Stimulated activated CD4-positive, alpha-beta T cell treated with anti-CD3 and anti-CD28 coated beads, TNF-alpha, amount 100 ng/mL, for 4 hours (primary cell): ENCODE measurements around the gene CDK15.

Experiments used
- DNase-seq, 3 experiments: peaks; one replicate each; pipeline ENCODE4 v3.0.0-alpha.2; 2020; ENCODE audit warnings: low read depth in 3 of 3

Gene CDK15

GRCh38 chr2:201908901-201909300 lies 102.6 kb downstream of the CDK15 start:
- DNase-seq: no peak

- no peak for DNase-seq
Measured at GRCh38 chr2:201909348-201909747, 103.0 kb downstream of the CDK15 start.

- DNase-seq: no peak
Measured at GRCh38 chr2:201909961-201910361, 103.6 kb downstream of the CDK15 start.

- no peak for DNase-seq
Measured at GRCh38 chr2:201911372-201911771, 105.0 kb downstream of the CDK15 start.

GRCh38 chr2:201913201-201913600 lies 106.9 kb downstream of the CDK15 start:
- DNase-seq: no peak

- DNase-seq: no peak
Measured at GRCh38 chr2:201915446-201915845, 109.1 kb downstream of the CDK15 start.

GRCh38 chr2:201916565-201916964 lies 110.2 kb downstream of the CDK15 start:
- no peak for DNase-seq

- DNase-seq: no peak
Measured at GRCh38 chr2:201918616-201919307, 112.4 kb downstream of the CDK15 start.

GRCh38 chr2:201919308-201919634 lies 112.9 kb downstream of the CDK15 start:
- no peak for DNase-seq

- no peak for DNase-seq
Measured at GRCh38 chr2:201923436-201924328, 117.3 kb downstream of the CDK15 start.

- no peak for DNase-seq
Measured at GRCh38 chr2:201924453-201924852, 118.1 kb downstream of the CDK15 start.

- DNase-seq: no peak
Measured at GRCh38 chr2:201925056-201925455, 118.7 kb downstream of the CDK15 start.

- no peak for DNase-seq
Measured at GRCh38 chr2:201926067-201926466, 119.7 kb downstream of the CDK15 start.

GRCh38 chr2:201928363-201928762 lies 122.0 kb downstream of the CDK15 start:
- no peak for DNase-seq

GRCh38 chr2:201929281-201930026 lies 123.1 kb downstream of the CDK15 start:
- DNase-seq: no peak

- no peak for DNase-seq
Measured at GRCh38 chr2:201930043-201930442, 123.7 kb downstream of the CDK15 start.

GRCh38 chr2:201930831-201931230 lies 124.5 kb downstream of the CDK15 start:
- DNase-seq: no peak

- no peak for DNase-seq
Measured at GRCh38 chr2:201931475-201931874, 125.1 kb downstream of the CDK15 start.

- DNase-seq: no peak
Measured at GRCh38 chr2:201931951-201932350, 125.6 kb downstream of the CDK15 start.

- no peak for DNase-seq
Measured at GRCh38 chr2:201932511-201932910, 126.2 kb downstream of the CDK15 start.

GRCh38 chr2:201933792-201934237 lies 127.5 kb downstream of the CDK15 start:
- no peak for DNase-seq

- DNase-seq: no peak
Measured at GRCh38 chr2:201936817-201937216, 130.5 kb downstream of the CDK15 start.
